HCT116 (cell line): ENCODE data around the gene DPF3. TPM values are rescaled to one million over a fixed set of nuclear protein-coding genes. Genes with fewer than 3 reads are reported as not detected.
A peak's percentile ranks its signal among the peaks of the same experiment; 100 is the strongest.

ENCODE experiments used
- ATAC-seq: fragments of 200-7000 bp; cut with Tn5 transposase; 2 replicates; pipeline ENCODE4 v1.9.1; 2020; ENCODE audit warnings: mild to moderate bottlenecking, moderate library complexity
- BruUV-seq: library from RNA; stranded (reverse); fragments of 400-500 nt; replicated peaks from 2 replicates; lab custom pipeline; 2021; lab: Mats Ljungman, UMichigan
- CTCF ChIA-PET: fragments of 300-600 bp; sonication (Branson Sonifier 250); formaldehyde crosslinking; loops from one replicate; lab custom pipeline; 2021; ENCODE audit warnings: antibody characterized with exemption; lab: Charles Lee
- POLR2A ChIA-PET: fragments of 300-600, 350-600 bp; sonication (Branson Sonifier 250); formaldehyde crosslinking; loops from one replicate; lab custom pipeline; 2021; ENCODE audit warnings: antibody characterized with exemption; lab: Charles Lee
- RAD21 ChIA-PET, 2 experiments: fragments of 300-600 bp; sonication (Branson Sonifier 250); formaldehyde crosslinking; loops; one replicate each; lab custom pipeline; 2023; ENCODE audit warnings: low total read pairs in 2 of 2; ENCODE audit not compliant: uncharacterized antibody in 2 of 2, unreplicated experiment in 2 of 2, low non-redundant PET in 1 of 2; lab: Charles Lee
- DNase-seq: peaks from one replicate; pipeline ENCODE4 v3.0.0-alpha.2; 2010; ENCODE audit warnings: low read depth, low spot score
- H2AFZ ChIP-seq: fragments of 200-600 bp; shearing (Covaris generic), sonication (generic); 2 replicates; pipeline ENCODE4 v1.6.1; 2017; ENCODE audit warnings: low read depth, mixed run types, mixed read lengths, antibody characterized with exemption, low read length; ENCODE audit not compliant: poor library complexity, severe bottlenecking
- H3K27ac ChIP-seq: 2 replicates; pipeline ENCODE4 v1.5.1; 2012; ENCODE audit warnings: low read depth, low read length
- H3K27me3 ChIP-seq: fragments of 200-600 bp; sonication (generic); 2 replicates; pipeline ENCODE4 v1.6.1; 2016; ENCODE audit warnings: mixed run types, low read length, mixed read lengths; ENCODE audit not compliant: insufficient read depth
- H3K36me3 ChIP-seq, 2 experiments: fragments of 200-500 bp in 1 of 2; fragments of 200-600 bp in 1 of 2; sonication (Bioruptor generic) in 1 of 2; sonication (generic) in 1 of 2; 2 replicates each; pipeline versions ENCODE4 v1.5.1 to v1.6.1; 2014 to 2016; ENCODE audit warnings: low read length in 2 of 2, inconsistent platforms in 1 of 2, mixed read lengths in 1 of 2, mixed run types in 1 of 2; ENCODE audit not compliant: insufficient read depth in 2 of 2, control insufficient read depth in 1 of 2
- H3K4me1 ChIP-seq, 2 experiments: fragments of 200-600 bp in 1 of 2; sonication (generic) in 1 of 2; 2 replicates each; pipeline versions ENCODE4 v1.5.1 to v1.6.1; 2012 to 2017; ENCODE audit warnings: low read length in 2 of 2, inconsistent platforms in 1 of 2, mild to moderate bottlenecking in 1 of 2, mixed read lengths in 1 of 2, mixed run types in 1 of 2, moderate library complexity in 1 of 2; ENCODE audit not compliant: insufficient read depth in 2 of 2, control insufficient read depth in 1 of 2
- H3K4me2 ChIP-seq: fragments of 200-600 bp; sonication (generic); 2 replicates; pipeline ENCODE4 v1.6.1; 2017; ENCODE audit warnings: mixed run types, low read length, mixed read lengths
- H3K4me3 ChIP-seq, 2 experiments: fragments of 200-600 bp in 1 of 2; sonication (generic) in 1 of 2; replicated peaks in 1 of 2; 2 replicates each; pipeline ENCODE4 v1.5.1; 2011 to 2016; ENCODE audit warnings: low read length in 2 of 2, control low read depth in 1 of 2, low read depth in 1 of 2, mild to moderate bottlenecking in 1 of 2, mixed read lengths in 1 of 2, mixed run types in 1 of 2
- H3K79me2 ChIP-seq: fragments of 200-600 bp; sonication (generic); 2 replicates; pipeline ENCODE4 v1.6.1; 2017; ENCODE audit warnings: mild to moderate bottlenecking, mixed run types, low read length, moderate library complexity, mixed read lengths; ENCODE audit not compliant: insufficient read depth
- H3K9ac ChIP-seq: fragments of 200-600 bp; sonication (generic); 2 replicates; pipeline ENCODE4 v1.6.1; 2016; ENCODE audit warnings: low read length, mixed read lengths
- H3K9me2 ChIP-seq: fragments of 200-600 bp; sonication (generic), shearing (Covaris generic); 2 replicates; pipeline ENCODE4 v1.6.1; 2017; ENCODE audit warnings: mixed run types, mild to moderate bottlenecking, moderate library complexity; ENCODE audit not compliant: insufficient read depth
- H3K9me3 ChIP-seq, 2 experiments: fragments of 200-500 bp in 1 of 2; fragments of 200-600 bp in 1 of 2; sonication (Bioruptor generic) in 1 of 2; sonication (generic) in 1 of 2; 2 replicates each; pipeline ENCODE4 v1.6.1; 2014 to 2017; ENCODE audit warnings: low read length in 2 of 2, mixed read lengths in 2 of 2, inconsistent platforms in 1 of 2, low read depth in 1 of 2, mild to moderate bottlenecking in 1 of 2, mixed run types in 1 of 2, moderate library complexity in 1 of 2; ENCODE audit not compliant: control insufficient read depth in 1 of 2, insufficient read depth in 1 of 2
- H4K20me1 ChIP-seq: fragments of 200-600 bp; sonication (generic), shearing (Covaris generic); 2 replicates; pipeline ENCODE4 v1.6.1; 2017; ENCODE audit warnings: mixed run types, mild to moderate bottlenecking, moderate library complexity; ENCODE audit not compliant: insufficient read depth
- CEBPB ChIP-seq: IDR thresholded peaks from 2 replicates; pipeline ENCODE4 v1.6.1; 2012; ENCODE audit warnings: low read depth
- CTCF ChIP-seq, 3 experiments: fragments of 200-600 bp in 1 of 3; sonication (generic) in 1 of 3; IDR thresholded peaks in 2 of 3; conservative IDR thresholded peaks in 1 of 3; 2 replicates each; pipeline ENCODE4 v1.5.1; 2012 to 2017; ENCODE audit warnings: low read depth in 2 of 3, low read length in 2 of 3, antibody characterized with exemption in 1 of 3, borderline replicate concordance in 1 of 3, control low read depth in 1 of 3, mild to moderate bottlenecking in 1 of 3, mixed read lengths in 1 of 3, mixed run types in 1 of 3, moderate library complexity in 1 of 3; ENCODE audit not compliant: insufficient read depth in 1 of 3
- EZH2 ChIP-seq: fragments of 200-600 bp; sonication (generic); IDR thresholded peaks from 2 replicates; pipeline ENCODE4 v1.6.1; 2017; ENCODE audit warnings: antibody characterized with exemption, mixed run types
- JUND ChIP-seq: IDR thresholded peaks from 2 replicates; pipeline ENCODE4 v1.6.1; 2012
- RAD21 ChIP-seq: IDR thresholded peaks from 2 replicates; pipeline ENCODE4 v1.6.1; 2012; ENCODE audit warnings: low read depth, mild to moderate bottlenecking
- SP1 ChIP-seq: IDR thresholded peaks from 2 replicates; pipeline ENCODE4 v1.6.1; 2012; ENCODE audit warnings: low read depth
- SRF ChIP-seq: IDR thresholded peaks from 2 replicates; pipeline ENCODE4 v1.6.1; 2012; ENCODE audit warnings: low read depth
- TCF7L2 ChIP-seq: IDR thresholded peaks from 2 replicates; pipeline ENCODE4 v1.7.0; 2011; ENCODE audit warnings: borderline replicate concordance, inconsistent platforms; ENCODE audit not compliant: insufficient read depth, insufficient read length; ENCODE audit errors: extremely low read depth
- YY1 ChIP-seq: IDR thresholded peaks from 2 replicates; pipeline ENCODE4 v1.6.1; 2011; ENCODE audit warnings: low read length, low read depth, moderate library complexity, mild to moderate bottlenecking; ENCODE audit not compliant: insufficient replicate concordance; ENCODE audit errors: extremely low read depth
- ZBTB33 ChIP-seq: IDR thresholded peaks from 2 replicates; pipeline ENCODE4 v1.6.1; 2011; ENCODE audit warnings: mild to moderate bottlenecking, low read length, moderate library complexity; ENCODE audit not compliant: insufficient replicate concordance; ENCODE audit errors: extremely low read depth
- ZFX ChIP-seq: fragments of 450-650 bp; IDR thresholded peaks from 2 replicates; pipeline ENCODE4 v1.6.1; 2017
- ZNF274 ChIP-seq: fragments of 200-500 bp; sonication (Bioruptor generic); IDR thresholded peaks from 2 replicates; pipeline ENCODE4 v1.6.1; 2014; ENCODE audit warnings: mild to moderate bottlenecking, low read depth, low read length, inconsistent platforms
- intact Hi-C: fragments of 100-400 bp; cut with micrococcal nuclease; formaldehyde crosslinking; loops from 2 replicates; pipeline ENCODE4 v1.10.0; 2022
- total RNA-seq: library from RNA; stranded (reverse); gene quantifications from one replicate; pipeline ENCODE4 v1.2.1, GENCODE V29; 2021; ENCODE audit not compliant: unreplicated experiment
- TF ChIP-seq, protein P1 (sequence below): IDR thresholded peaks from 2 replicates; pipeline ENCODE4 v1.6.1; 2012; ENCODE audit warnings: low read depth

Gene DPF3
- total RNA-seq, 1 experiment from 2014 or later: 0.27 TPM

GRCh38 chr14:72615451-72616121 is 278.3 kb downstream of the DPF3 start (continued):
- TF ChIP-seq, protein P1, sequence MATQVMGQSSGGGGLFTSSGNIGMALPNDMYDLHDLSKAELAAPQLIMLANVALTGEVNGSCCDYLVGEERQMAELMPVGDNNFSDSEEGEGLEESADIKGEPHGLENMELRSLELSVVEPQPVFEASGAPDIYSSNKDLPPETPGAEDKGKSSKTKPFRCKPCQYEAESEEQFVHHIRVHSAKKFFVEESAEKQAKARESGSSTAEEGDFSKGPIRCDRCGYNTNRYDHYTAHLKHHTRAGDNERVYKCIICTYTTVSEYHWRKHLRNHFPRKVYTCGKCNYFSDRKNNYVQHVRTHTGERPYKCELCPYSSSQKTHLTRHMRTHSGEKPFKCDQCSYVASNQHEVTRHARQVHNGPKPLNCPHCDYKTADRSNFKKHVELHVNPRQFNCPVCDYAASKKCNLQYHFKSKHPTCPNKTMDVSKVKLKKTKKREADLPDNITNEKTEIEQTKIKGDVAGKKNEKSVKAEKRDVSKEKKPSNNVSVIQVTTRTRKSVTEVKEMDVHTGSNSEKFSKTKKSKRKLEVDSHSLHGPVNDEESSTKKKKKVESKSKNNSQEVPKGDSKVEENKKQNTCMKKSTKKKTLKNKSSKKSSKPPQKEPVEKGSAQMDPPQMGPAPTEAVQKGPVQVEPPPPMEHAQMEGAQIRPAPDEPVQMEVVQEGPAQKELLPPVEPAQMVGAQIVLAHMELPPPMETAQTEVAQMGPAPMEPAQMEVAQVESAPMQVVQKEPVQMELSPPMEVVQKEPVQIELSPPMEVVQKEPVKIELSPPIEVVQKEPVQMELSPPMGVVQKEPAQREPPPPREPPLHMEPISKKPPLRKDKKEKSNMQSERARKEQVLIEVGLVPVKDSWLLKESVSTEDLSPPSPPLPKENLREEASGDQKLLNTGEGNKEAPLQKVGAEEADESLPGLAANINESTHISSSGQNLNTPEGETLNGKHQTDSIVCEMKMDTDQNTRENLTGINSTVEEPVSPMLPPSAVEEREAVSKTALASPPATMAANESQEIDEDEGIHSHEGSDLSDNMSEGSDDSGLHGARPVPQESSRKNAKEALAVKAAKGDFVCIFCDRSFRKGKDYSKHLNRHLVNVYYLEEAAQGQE: no peak
- TF ChIP-seq SRF (no peak), ZNF274 (no peak), ZBTB33 (no peak)
- TF ChIP-seq, all 23 proteins: peak for 0

GRCh38 chr14:72614891-72615415 is 278.9 kb downstream of the DPF3 start:
- ATAC-seq (no peak), DNase-seq (no peak)
- Histone ChIP-seq H3K9me2 (no peaks in the 10 kb centered on the region), H2AFZ (no peak overlapping the region), H3K27me3 (no peaks in the 10 kb centered on the region), H3K4me2 (peak overlapping the region; percentile 17; the same call in 1 of the 2 replicates), H3K36me3 (no peaks in the 10 kb centered on the region), H3K9me3 (no peaks in the 10 kb centered on the region), H3K27ac (no peak overlapping the region), H4K20me1 (no peaks in the 10 kb centered on the region), H3K79me2 (no peaks in the 10 kb centered on the region), H3K4me3 (no peak overlapping the region), H3K9ac (no peak overlapping the region), H3K4me1 (peaks cover 0 to 9% of the 10 kb centered on the region in 2 experiments; a peak in 1 of 4 replicates)
- no TSS peak for BruUV-seq
- ChIA-PET POLR2A (no interaction called here), RAD21 (no interaction called here), CTCF (no interaction called here)
- intact Hi-C loops: no loop called here
- TF ChIP-seq YY1 (no peak), RAD21 (no peak), ZBTB33 (no peak), CEBPB (no peak), CTCF (IDR thresholded peaks at IDR 0.05 in 2 of 3, conservative IDR thresholded peaks at IDR 0.05 in 1 of 3; ENCODE audit: borderline replicate concordance in 1 of 3, insufficient read depth in 1 of 3, low read depth in 2 of 3, low read length in 2 of 3) (no peak), TCF7L2 (no peak), ZFX (no peak), EZH2 (no peak), SP1 (no peak), JUND (no peak), ZNF274 (no peak)
